SK-N-SH treated with all-trans-retinoic acid at 6 μM for 48 hours (cell line): ENCODE data around the gene LHB.
A peak's percentile ranks its signal among the peaks of the same experiment; 100 is the strongest.
"Not testable (repeated sequence)": the region's sequence is repeated elsewhere in the genome, so short reads cannot be mapped to it uniquely, and the experiment has no call there.

Experiments used
- ATAC-seq: fragments of 200-7000 bp; cut with Tn5 transposase; 3 replicates; pipeline ENCODE4 v1.9.1; 2020; ENCODE audit warnings: mild to moderate bottlenecking, moderate library complexity
- BACH2 ChIP-seq: fragments of 250-450 bp; sonication (Bioruptor Pico); IDR thresholded peaks from 2 replicates; pipeline ENCODE4 v1.9.0; 2021; ENCODE audit warnings: mild to moderate bottlenecking, borderline replicate concordance
- CSDC2 ChIP-seq: fragments of 250-450 bp; sonication (Bioruptor Pico); IDR thresholded peaks from 2 replicates; pipeline ENCODE4 v1.5.0; 2020; ENCODE audit warnings: mild to moderate bottlenecking, moderate library complexity
- CSRNP3 ChIP-seq: fragments of 250-450 bp; sonication (Bioruptor Pico); IDR thresholded peaks from 2 replicates; pipeline ENCODE4 v1.5.1; 2021; ENCODE audit warnings: mild to moderate bottlenecking, moderate library complexity
- GLIS3 ChIP-seq: fragments of 250-450 bp; sonication (Bioruptor Pico); IDR thresholded peaks from 2 replicates; pipeline ENCODE4 v1.5.0; 2020; ENCODE audit warnings: mild to moderate bottlenecking, moderate library complexity
- ISL1 ChIP-seq: fragments of 250-450 bp; sonication (Bioruptor Pico); IDR thresholded peaks from 2 replicates; pipeline ENCODE4 v2.1.2; 2022; ENCODE audit warnings: mild to moderate bottlenecking, moderate library complexity
- OSR1 ChIP-seq: fragments of 250-450 bp; sonication (Bioruptor Pico); IDR thresholded peaks from 2 replicates; pipeline ENCODE4 v1.8.0; 2022; ENCODE audit warnings: moderate library complexity, mild to moderate bottlenecking, inconsistent platforms
- PATZ1 ChIP-seq: fragments of 250-450 bp; sonication (Bioruptor Pico); IDR thresholded peaks from 2 replicates; pipeline ENCODE4 v1.8.0; 2020; ENCODE audit warnings: mild to moderate bottlenecking, moderate library complexity, borderline replicate concordance
- POU6F1 ChIP-seq: fragments of 250-450 bp; sonication (Bioruptor Pico); IDR thresholded peaks from 2 replicates; pipeline ENCODE4 v1.8.0; 2021; ENCODE audit warnings: low read depth, mild to moderate bottlenecking, moderate library complexity, borderline replicate concordance
- RARB ChIP-seq: fragments of 250-450 bp; sonication (Bioruptor Pico); IDR thresholded peaks from 2 replicates; pipeline ENCODE4 v1.8.0; 2021; ENCODE audit warnings: mild to moderate bottlenecking, moderate library complexity
- SNAI2 ChIP-seq: fragments of 250-450 bp; sonication (Bioruptor Pico); IDR thresholded peaks from 2 replicates; pipeline ENCODE4 v1.5.0; 2020; ENCODE audit warnings: mild to moderate bottlenecking, moderate library complexity
- TOX ChIP-seq: fragments of 250-450 bp; sonication (Bioruptor Pico); IDR thresholded peaks from 2 replicates; pipeline ENCODE4 v1.8.0; 2021; ENCODE audit warnings: mild to moderate bottlenecking, moderate library complexity, borderline replicate concordance
- ZC3H10 ChIP-seq: fragments of 250-450 bp; sonication (Bioruptor Pico); IDR thresholded peaks from 2 replicates; pipeline ENCODE4 v1.5.1; 2021; ENCODE audit warnings: mild to moderate bottlenecking, moderate library complexity
- ZFP3 ChIP-seq: fragments of 250-450 bp; sonication (Bioruptor Pico); IDR thresholded peaks from 2 replicates; pipeline ENCODE4 v1.5.0; 2020; ENCODE audit warnings: mild to moderate bottlenecking, moderate library complexity
- ZFP30 ChIP-seq: fragments of 450-650 bp; formaldehyde crosslinking; IDR thresholded peaks from 2 replicates; pipeline ENCODE4 v1.5.0; 2022; ENCODE audit warnings: mild to moderate bottlenecking, moderate library complexity
- ZNF70 ChIP-seq: fragments of 450-650 bp; formaldehyde crosslinking; IDR thresholded peaks from 2 replicates; pipeline ENCODE4 v1.5.0; 2020; ENCODE audit warnings: mild to moderate bottlenecking, moderate library complexity

Gene LHB

GRCh38 chr19:49042177-49042576 is 25.3 kb upstream of the LHB start (continued):
- TF ChIP-seq CSDC2 (CRISPR knock-in tag): no peak
- TF ChIP-seq OSR1: no peak
- no peak for TF ChIP-seq RARB (CRISPR knock-in tag)
- TF ChIP-seq ZNF70 (CRISPR knock-in tag): no peak

- ATAC-seq: not testable (repeated sequence)
Observed at GRCh38 chr19:49039736-49040135, 22.8 kb upstream of the LHB start.

GRCh38 chr19:49038557-49039276 is 21.8 kb upstream of the LHB start:
- ATAC-seq: peak; percentile 78

GRCh38 chr19:49038111-49038510 is 21.2 kb upstream of the LHB start:
- ATAC-seq: not testable (repeated sequence)
- TF ChIP-seq ZFP3 (CRISPR knock-in tag): peak; percentile 98

GRCh38 chr19:49036815-49037214 is 19.9 kb upstream of the LHB start, which contains the start of gene CGB1:
Gene CGB1 (minus strand): TSS chr19:49036895. CDS start chr19:49036711, 184 bp downstream.
- ATAC-seq: peak; percentile 26; the same call in 2 of the 3 replicates

- ATAC-seq: peak; percentile 72
Observed at GRCh38 chr19:49031642-49032301, 14.9 kb upstream of the LHB start, which contains the start of gene CGB2. Gene CGB2 (plus strand): TSS chr19:49031890. CDS start chr19:49032096, 206 bp downstream.

- not testable (repeated sequence) for ATAC-seq
- TF ChIP-seq ZFP3 (CRISPR knock-in tag): peak; percentile 99
- TF ChIP-seq, all 23 proteins: peak for 1; not testable (repeated sequence) for 22
Observed at GRCh38 chr19:49030323-49030722, 13.4 kb upstream of the LHB start.

GRCh38 chr19:49029749-49030148 is 12.9 kb upstream of the LHB start:
- peak; percentile 33; the same call in 1 of the 3 replicates for ATAC-seq

- not testable (repeated sequence) for ATAC-seq
Observed at GRCh38 chr19:49028686-49029085, 11.8 kb upstream of the LHB start.

- not testable (repeated sequence) for ATAC-seq
Observed at GRCh38 chr19:49025599-49025998, 8.7 kb upstream of the LHB start.

- ATAC-seq: not testable (repeated sequence)
- peak; percentile 95 for TF ChIP-seq ZFP3 (CRISPR knock-in tag)
Observed at GRCh38 chr19:49025088-49025487, 8.2 kb upstream of the LHB start.

GRCh38 chr19:49024233-49024632 is 7.3 kb upstream of the LHB start, which contains the start of gene CGB3:
Gene CGB3 (minus strand): TSS chr19:49024333. CDS start chr19:49023971, 362 bp downstream.
- not testable (repeated sequence) for ATAC-seq

GRCh38 chr19:49022116-49022515 is 5.2 kb upstream of the LHB start:
- no peak for ATAC-seq
- no peak for TF ChIP-seq RARB (CRISPR knock-in tag)
- TF ChIP-seq ZFP3 (CRISPR knock-in tag): no peak
- no peak for TF ChIP-seq ISL1 (CRISPR knock-in tag)
- TF ChIP-seq BACH2: no peak
- TF ChIP-seq GLIS3 (CRISPR knock-in tag): no peak
- TF ChIP-seq ZNF70 (CRISPR knock-in tag): no peak
- no peak for TF ChIP-seq CSDC2 (CRISPR knock-in tag)
- TF ChIP-seq ZC3H10 (CRISPR knock-in tag): no peak
- no peak for TF ChIP-seq SNAI2 (CRISPR knock-in tag)
- TF ChIP-seq CSRNP3 (CRISPR knock-in tag): no peak
- no peak for TF ChIP-seq OSR1
- no peak for TF ChIP-seq ZFP30 (CRISPR knock-in tag)
- no peak for TF ChIP-seq PATZ1 (CRISPR knock-in tag)
- TF ChIP-seq TOX (CRISPR knock-in tag): no peak
- no peak for TF ChIP-seq POU6F1
